D721Med (cell line): ENCODE measurements around the gene FAM53B.

Source experiments
- DNase-seq: peaks from one replicate; pipeline ENCODE4 v3.0.0; 2011; ENCODE audit warnings: low spot score; ENCODE audit not compliant: insufficient read length
- FAIRE-seq: peaks from 2 replicates; lab custom pipeline; 2011; peaks lifted over from hg19 to GRCh38; lab: Jason Lieb, UNC
- CTCF ChIP-seq: IDR thresholded peaks from 2 replicates; pipeline ENCODE4 v1.5.1; 2012; ENCODE audit warnings: mild to moderate bottlenecking, control low read depth; ENCODE audit not compliant: insufficient read depth; ENCODE audit errors: missing control alignments

Gene FAM53B

GRCh38 chr10:124644236-124644635, 99.9 kb downstream of the FAM53B start:
- DNase-seq (no peak), FAIRE-seq (no peak)

GRCh38 chr10:124643330-124644009, 100.7 kb downstream of the FAM53B start:
- no peak for FAIRE-seq
- no peak for DNase-seq
- no peak for TF ChIP-seq CTCF

More at GRCh38 chr10:124644236-124644635, 99.9 kb downstream of the FAM53B start:
- no peak for TF ChIP-seq CTCF

GRCh38 chr10:124642088-124642710, 102.0 kb downstream of the FAM53B start:
- FAIRE-seq (no peak), DNase-seq (no peak)
- TF ChIP-seq CTCF, result no peak

GRCh38 chr10:124641282-124642087, 102.7 kb downstream of the FAM53B start:
- FAIRE-seq (no peak), DNase-seq (no peak)
- no peak for TF ChIP-seq CTCF

- FAIRE-seq, result no peak
- TF ChIP-seq CTCF, result no peak
- DNase-seq, result no peak
These were observed 103.5 kb downstream of the FAM53B start for GRCh38 chr10:124640538-124641231.

GRCh38 chr10:124640056-124640455, 104.1 kb downstream of the FAM53B start:
- no peak for TF ChIP-seq CTCF
- DNase-seq, result no peak
- FAIRE-seq, result no peak
